Caco-2 (cell line): ENCODE results near the gene MYH15. TPM values are rescaled to one million over a fixed set of nuclear protein-coding genes. Genes with fewer than 3 reads are reported as not detected.

Source experiments
- BruUV-seq: library from RNA; stranded (reverse); fragments of 400-500 nt; replicated peaks from 2 replicates; lab custom pipeline; 2021; lab: Mats Ljungman, UMichigan
- CTCF ChIA-PET: fragments of 300-600 bp; sonication (Branson Sonifier 250); formaldehyde crosslinking; loops from one replicate; lab custom pipeline; 2022; ENCODE audit warnings: antibody characterized with exemption; lab: Charles Lee
- POLR2A ChIA-PET: fragments of 300-600 bp; sonication (Branson Sonifier 250); formaldehyde crosslinking; loops from one replicate; lab custom pipeline; 2022; ENCODE audit warnings: antibody characterized with exemption; lab: Charles Lee
- DNase-seq, 2 experiments: peaks; one replicate each; pipeline versions ENCODE4 v3.0.0 to v3.0.0-alpha.2; 2020 to 2022
- H3K27me3 ChIP-seq: replicated peaks from 2 replicates; pipeline ENCODE4 v1.6.0; 2011; ENCODE audit warnings: low read length; ENCODE audit not compliant: control insufficient read depth, insufficient read depth
- H3K36me3 ChIP-seq: 2 replicates; pipeline ENCODE4 v1.5.1; 2011; ENCODE audit warnings: low read length; ENCODE audit not compliant: control insufficient read depth, insufficient read depth
- H3K4me1 ChIP-seq: fragments of 250-450 bp; sonication (Bioruptor Pico); 2 replicates; pipeline ENCODE4 v1.5.1; 2020; ENCODE audit warnings: mild to moderate bottlenecking
- H3K4me3 ChIP-seq: 2 replicates; pipeline ENCODE4 v1.5.1; 2011; ENCODE audit warnings: low read depth, mild to moderate bottlenecking, control low read depth, low read length
- H3K9me3 ChIP-seq: fragments of 250-450 bp; sonication (Bioruptor Pico); 2 replicates; pipeline ENCODE4 v1.5.1; 2020; ENCODE audit warnings: mild to moderate bottlenecking, moderate library complexity
- H3K27ac Mint-ChIP-seq: one replicate; pipeline ENCODE4 v1.8.0; 2022; ENCODE audit warnings: mixed read lengths; ENCODE audit not compliant: unreplicated experiment
- H3K27me3 Mint-ChIP-seq: one replicate; pipeline ENCODE4 v1.8.0; 2022; ENCODE audit warnings: mixed read lengths; ENCODE audit not compliant: insufficient read depth, unreplicated experiment
- H3K36me3 Mint-ChIP-seq: one replicate; pipeline ENCODE4 v1.8.0; 2022; ENCODE audit warnings: mild to moderate bottlenecking, mixed read lengths; ENCODE audit not compliant: insufficient read depth, unreplicated experiment
- H3K4me1 Mint-ChIP-seq: one replicate; pipeline ENCODE4 v1.8.0; 2022; ENCODE audit warnings: low read depth, mixed read lengths; ENCODE audit not compliant: unreplicated experiment
- H3K4me3 Mint-ChIP-seq: one replicate; pipeline ENCODE4 v1.8.0; 2022; ENCODE audit warnings: mild to moderate bottlenecking, moderate library complexity, mixed read lengths; ENCODE audit not compliant: unreplicated experiment
- H3K9me3 Mint-ChIP-seq: one replicate; pipeline ENCODE4 v1.8.0; 2022; ENCODE audit warnings: mixed read lengths; ENCODE audit not compliant: unreplicated experiment
- CTCF ChIP-seq, 2 experiments: fragments of 200-600 bp in 1 of 2; IDR thresholded peaks; 1 replicate in 1 of 2; 2 replicates in 1 of 2; pipeline versions ENCODE4 v1.5.1 to v1.8.0; 2011 to 2022; ENCODE audit warnings: antibody characterized with exemption in 1 of 2, control low read depth in 1 of 2, inconsistent platforms in 1 of 2, low read depth in 1 of 2, low read length in 1 of 2, mild to moderate bottlenecking in 1 of 2, moderate library complexity in 1 of 2; ENCODE audit not compliant: insufficient read depth in 1 of 2, severe bottlenecking in 1 of 2, unreplicated experiment in 1 of 2
- intact Hi-C: fragments of 100-400 bp; cut with micrococcal nuclease; formaldehyde crosslinking; loops from one replicate; pipeline ENCODE4 v1.10.0; 2022; ENCODE audit not compliant: unreplicated experiment
- total RNA-seq: library from RNA; stranded (reverse); gene quantifications from 2 replicates; pipeline ENCODE4 v1.2.3, GENCODE V29; 2022

The MYH15 gene
- total RNA-seq, 1 experiment from 2014 or later, result 0.25 TPM

- intact Hi-C loops, result no loop called here
- H3K4me3 ChIP-seq, result no peak overlapping the region
- ChIA-PET CTCF (interaction anchor here (1.6 kb wide), 1 partner anchor 39 kb away, joined by 11 read pairs; no protein-coding TSS in a partner anchor), POLR2A (no interaction called here)
- no peak for DNase-seq
- TF ChIP-seq CTCF (IDR thresholded peaks at IDR 0.05; ENCODE audit: insufficient read depth in 1 of 2, low read depth in 1 of 2, low read length in 1 of 2, severe bottlenecking in 1 of 2, unreplicated experiment in 1 of 2), result no peak
- H3K27me3 ChIP-seq, result no peaks in the 10 kb centered on the region
- no peaks in the 10 kb centered on the region for H3K4me1 ChIP-seq
- no TSS peak for BruUV-seq
- Mint-ChIP-seq H3K27ac (no peak overlapping the region), H3K4me1 (no peaks in the 10 kb centered on the region), H3K4me3 (no peak overlapping the region), H3K27me3 (no peaks in the 10 kb centered on the region), H3K9me3 (no peaks in the 10 kb centered on the region), H3K36me3 (no peaks in the 10 kb centered on the region)
- H3K9me3 ChIP-seq, result no peaks in the 10 kb centered on the region
- no peaks in the 10 kb centered on the region for H3K36me3 ChIP-seq
These were observed 71.9 kb downstream of the MYH15 start for GRCh38 chr3:108438542-108438941.

GRCh38 chr3:108437439-108437838 lies 73.0 kb downstream of the MYH15 start:
- Histone ChIP-seq H3K36me3 (no peaks in the 10 kb centered on the region), H3K27me3 (no peaks in the 10 kb centered on the region), H3K4me1 (no peaks in the 10 kb centered on the region), H3K9me3 (no peaks in the 10 kb centered on the region), H3K4me3 (no peak overlapping the region)
- Mint-ChIP-seq H3K27ac (no peak overlapping the region), H3K4me3 (no peak overlapping the region), H3K9me3 (no peaks in the 10 kb centered on the region), H3K27me3 (no peaks in the 10 kb centered on the region), H3K36me3 (no peaks in the 10 kb centered on the region), H3K4me1 (no peaks in the 10 kb centered on the region)
- intact Hi-C loops, result loop anchor here (1.0 kb wide), 2 partner anchors 40 to 284 kb away; no protein-coding TSS in a partner anchor
- CTCF ChIA-PET, result interaction anchor here (0.6 to 1.6 kb wide), 4 partner anchors 40 to 284 kb away, joined by 3 to 11 read pairs (median 4); no protein-coding TSS in a partner anchor
- no peak for TF ChIP-seq CTCF (IDR thresholded peaks at IDR 0.05; ENCODE audit: insufficient read depth in 1 of 2, low read depth in 1 of 2, low read length in 1 of 2, severe bottlenecking in 1 of 2, unreplicated experiment in 1 of 2)
- peak in 1 of 2 experiments; percentile 9 for DNase-seq
- POLR2A ChIA-PET, result no interaction called here
- no TSS peak for BruUV-seq

GRCh38 chr3:108433928-108434327 lies 76.5 kb downstream of the MYH15 start:
- no peak overlapping the region for H3K27ac Mint-ChIP-seq
- Histone ChIP-seq H3K4me3 (no peak overlapping the region), H3K4me1 (no peaks in the 10 kb centered on the region), H3K9me3 (no peaks in the 10 kb centered on the region), H3K27me3 (no peaks in the 10 kb centered on the region), H3K36me3 (no peaks in the 10 kb centered on the region)
- no peak overlapping the region for H3K4me3 Mint-ChIP-seq
- TF ChIP-seq CTCF (IDR thresholded peaks at IDR 0.05; ENCODE audit: insufficient read depth in 1 of 2, low read depth in 1 of 2, low read length in 1 of 2, severe bottlenecking in 1 of 2, unreplicated experiment in 1 of 2), result no peak
- ChIA-PET CTCF (no interaction called here), POLR2A (no interaction called here)
- no TSS peak for BruUV-seq
- no peaks in the 10 kb centered on the region for H3K4me1 Mint-ChIP-seq
- DNase-seq, result no peak
- no peaks in the 10 kb centered on the region for H3K27me3 Mint-ChIP-seq
- no peaks in the 10 kb centered on the region for H3K36me3 Mint-ChIP-seq
- intact Hi-C loops, result no loop called here
- H3K9me3 Mint-ChIP-seq, result no peaks in the 10 kb centered on the region
